HepG2 (cell line): ENCODE results near the gene NELFB. TPM values are rescaled to one million over a fixed set of nuclear protein-coding genes. Genes with fewer than 3 reads are reported as not detected.

Experiments used
- CBX2 ChIP-seq, 2 experiments: fragments of 200-600 bp in 1 of 2; sonication (generic); formaldehyde crosslinking in 1 of 2; IDR thresholded peaks; 2 replicates each; pipeline versions ENCODE4 v1.7.0 to v1.8.1; 2018 to 2022; ENCODE audit warnings: low read depth in 2 of 2, low read length in 1 of 2, mild to moderate bottlenecking in 1 of 2, missing genetic modification reagents in 1 of 2
- CC2D1A ChIP-seq: sonication (generic); formaldehyde crosslinking; IDR thresholded peaks from 2 replicates; pipeline ENCODE4 v1.8.1; 2023; ENCODE audit warnings: mild to moderate bottlenecking, missing genetic modification reagents
- HNRNPK ChIP-seq: fragments of 200-400 bp; formaldehyde crosslinking; IDR thresholded peaks from 2 replicates; pipeline ENCODE4 v1.6.1; 2018; ENCODE audit warnings: low read length, low read depth, moderate library complexity, mild to moderate bottlenecking; ENCODE audit not compliant: poor library complexity, severe bottlenecking
- MED8 ChIP-seq: sonication (generic); formaldehyde crosslinking; IDR thresholded peaks from 2 replicates; pipeline ENCODE4 v1.8.1; 2023; ENCODE audit warnings: mild to moderate bottlenecking, missing genetic modification reagents; ENCODE audit not compliant: insufficient replicate concordance
- MEF2D ChIP-seq: sonication (generic); formaldehyde crosslinking; IDR thresholded peaks from 2 replicates; pipeline ENCODE4 v1.5.1; 2020; ENCODE audit warnings: mild to moderate bottlenecking, missing genetic modification reagents
- NAIF1 ChIP-seq: sonication (generic); formaldehyde crosslinking; IDR thresholded peaks from 2 replicates; pipeline ENCODE4 v1.5.0; 2020; ENCODE audit warnings: mild to moderate bottlenecking, missing genetic modification reagents, borderline replicate concordance
- NCOA1 ChIP-seq: sonication (generic); formaldehyde crosslinking; IDR thresholded peaks from 2 replicates; pipeline ENCODE4 v1.9.0; 2021; ENCODE audit warnings: missing genetic modification reagents
- ZBTB20 ChIP-seq: sonication (generic); formaldehyde crosslinking; IDR thresholded peaks from 2 replicates; pipeline ENCODE4 v1.8.1; 2023; ENCODE audit warnings: missing genetic modification reagents, low read depth, mild to moderate bottlenecking, borderline replicate concordance
- ZBTB38 ChIP-seq: sonication (generic); formaldehyde crosslinking; IDR thresholded peaks from 2 replicates; pipeline ENCODE4 v1.5.1; 2020; ENCODE audit warnings: mild to moderate bottlenecking, missing genetic modification reagents
- ZFP37 ChIP-seq: sonication (generic); formaldehyde crosslinking; IDR thresholded peaks from 2 replicates; pipeline ENCODE4 v1.4.0; 2020; ENCODE audit warnings: missing genetic modification reagents, borderline replicate concordance
- ZNF33B ChIP-seq: sonication (generic); formaldehyde crosslinking; IDR thresholded peaks from 2 replicates; pipeline ENCODE4 v1.5.1; 2020; ENCODE audit warnings: mild to moderate bottlenecking, missing genetic modification reagents
- ZNF510 ChIP-seq: sonication (generic); formaldehyde crosslinking; IDR thresholded peaks from 2 replicates; pipeline ENCODE4 v1.4.0; 2020; ENCODE audit warnings: low read depth, mild to moderate bottlenecking, missing genetic modification reagents
- ZNF605 ChIP-seq: sonication (generic); formaldehyde crosslinking; IDR thresholded peaks from 2 replicates; pipeline ENCODE4 v1.8.0; 2022; ENCODE audit warnings: mild to moderate bottlenecking, missing genetic modification reagents
- ZNF615 ChIP-seq: sonication (generic); formaldehyde crosslinking; IDR thresholded peaks from 2 replicates; pipeline ENCODE4 v1.5.0; 2020; ENCODE audit warnings: mild to moderate bottlenecking, missing genetic modification reagents, borderline replicate concordance
- ZNF709 ChIP-seq: sonication (generic); formaldehyde crosslinking; IDR thresholded peaks from 2 replicates; pipeline ENCODE4 v1.5.0; 2020; ENCODE audit warnings: mild to moderate bottlenecking, missing genetic modification reagents
- ZNF891 ChIP-seq: sonication (generic); formaldehyde crosslinking; IDR thresholded peaks from 2 replicates; pipeline ENCODE4 v1.5.0; 2020; ENCODE audit warnings: mild to moderate bottlenecking, missing genetic modification reagents
- polyA plus RNA-seq, 8 experiments: library from polyadenylated mRNA; depleted of rRNA in 3 of 8; stranded (reverse) in 7 of 8; unstranded in 1 of 8; fragments of >200 nt; fragmentation: Illumina TruSeq in 4 of 8; extraction: Trizol in 4 of 8; gene quantifications; 2 replicates each; pipeline versions ENCODE4 v1.2.1 to v1.2.3, GENCODE V29; 2011 to 2016; ENCODE audit warnings: low read depth in 4 of 8, missing spikeins in 1 of 8, mixed read lengths in 1 of 8; ENCODE audit not compliant: insufficient read depth in 1 of 8
- total RNA-seq, 5 experiments: library from RNA; depleted of rRNA; stranded (reverse); fragments of >200 nt; fragmentation: Illumina TruSeq; extraction: Trizol; gene quantifications; 2 replicates each; pipeline ENCODE4 v1.2.3, GENCODE V29; 2016; ENCODE audit warnings: low read depth in 1 of 5
- TF ChIP-seq, protein P1 (sequence below): sonication (generic); formaldehyde crosslinking; conservative IDR thresholded peaks from 2 replicates; pipeline ENCODE4 v1.8.0; 2022; ENCODE audit warnings: mild to moderate bottlenecking, moderate library complexity, missing genetic modification reagents
- TF ChIP-seq, protein P2 (sequence below): sonication (generic); formaldehyde crosslinking; IDR thresholded peaks from 2 replicates; pipeline ENCODE4 v1.9.0; 2021; ENCODE audit warnings: missing genetic modification reagents, mild to moderate bottlenecking, borderline replicate concordance
- TF ChIP-seq, protein P3 (sequence below): sonication (generic); formaldehyde crosslinking; IDR thresholded peaks from 2 replicates; pipeline ENCODE4 v1.8.1; 2023; ENCODE audit warnings: mild to moderate bottlenecking, missing genetic modification reagents
- TF ChIP-seq, protein P4 (sequence below): sonication (generic); formaldehyde crosslinking; IDR thresholded peaks from 2 replicates; pipeline ENCODE4 v1.9.0; 2021; ENCODE audit warnings: missing genetic modification reagents, borderline replicate concordance

Gene NELFB
- total and polyA plus RNA-seq, 2 of the 13 experiments (the other 11 are each of a cell fraction or from before 2014, with no cell fraction given): 26.5 to 45.8 TPM

DNA sequence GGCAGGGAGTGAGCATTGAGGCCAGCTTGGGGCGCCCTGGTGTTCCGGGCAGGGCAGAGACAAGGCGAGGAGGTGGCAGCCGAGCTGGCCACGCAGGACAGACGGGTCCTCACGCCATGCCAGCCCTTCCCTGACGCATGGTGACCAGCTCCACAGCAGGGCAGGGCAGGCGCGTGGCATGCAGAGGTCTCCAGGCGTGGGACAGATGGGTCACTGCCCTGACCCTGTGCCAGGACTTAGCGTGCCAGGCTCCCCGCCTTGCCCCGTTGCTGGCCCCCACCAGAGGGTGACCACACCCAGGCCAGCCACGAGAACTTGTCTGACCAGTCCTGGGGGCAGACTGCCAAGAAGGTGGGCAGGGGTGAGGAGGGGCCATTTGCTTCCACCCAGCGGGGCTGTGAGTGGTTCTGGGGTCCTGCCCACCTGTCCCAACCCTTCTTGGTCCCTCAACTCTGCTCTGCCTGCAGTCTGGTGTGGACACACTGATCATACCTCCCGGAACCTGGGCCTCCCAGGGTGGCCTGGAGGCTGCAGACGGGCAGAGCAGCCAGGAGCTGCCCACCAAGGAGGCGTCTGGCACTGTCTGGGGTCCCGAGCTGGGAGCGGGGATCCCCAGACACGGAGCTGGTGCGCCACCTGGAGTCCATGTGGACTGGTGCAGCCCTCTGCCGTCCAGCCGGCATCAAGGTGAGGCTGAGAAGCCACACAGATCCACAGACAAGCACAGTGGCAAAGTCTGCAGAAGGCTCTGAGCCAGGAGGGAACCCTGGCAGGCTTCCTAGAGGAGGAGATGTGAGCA lies 27.9 kb upstream of the NELFB start, which contains the start of gene RNF224 (continued):
- TF ChIP-seq ZBTB38 (CRISPR knock-in tag): 0 out of 2 replicates have a peak, but pooled peaks have one; percentile 17
- TF ChIP-seq ZNF709 (CRISPR knock-in tag): no peak
- TF ChIP-seq ZNF605 (CRISPR knock-in tag): no peak; the same call in 1 of the 2 replicates
- TF ChIP-seq CC2D1A (CRISPR knock-in tag): no peak
- no peak for TF ChIP-seq ZNF615
- 0 out of 2 replicates have a peak, but pooled peaks have one; percentile 28 for TF ChIP-seq MEF2D (CRISPR knock-in tag)
- TF ChIP-seq ZBTB20 (CRISPR knock-in tag): no peak
- TF ChIP-seq, protein P1, sequence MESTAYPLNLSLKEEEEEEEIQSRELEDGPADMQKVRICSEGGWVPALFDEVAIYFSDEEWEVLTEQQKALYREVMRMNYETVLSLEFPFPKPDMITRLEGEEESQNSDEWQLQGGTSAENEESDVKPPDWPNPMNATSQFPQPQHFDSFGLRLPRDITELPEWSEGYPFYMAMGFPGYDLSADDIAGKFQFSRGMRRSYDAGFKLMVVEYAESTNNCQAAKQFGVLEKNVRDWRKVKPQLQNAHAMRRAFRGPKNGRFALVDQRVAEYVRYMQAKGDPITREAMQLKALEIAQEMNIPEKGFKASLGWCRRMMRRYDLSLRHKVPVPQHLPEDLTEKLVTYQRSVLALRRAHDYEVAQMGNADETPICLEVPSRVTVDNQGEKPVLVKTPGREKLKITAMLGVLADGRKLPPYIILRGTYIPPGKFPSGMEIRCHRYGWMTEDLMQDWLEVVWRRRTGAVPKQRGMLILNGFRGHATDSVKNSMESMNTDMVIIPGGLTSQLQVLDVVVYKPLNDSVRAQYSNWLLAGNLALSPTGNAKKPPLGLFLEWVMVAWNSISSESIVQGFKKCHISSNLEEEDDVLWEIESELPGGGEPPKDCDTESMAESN: peak; percentile 52; the same call in 1 of the 2 replicates
- TF ChIP-seq ZNF891 (CRISPR knock-in tag): peak; percentile 68; the same call in 1 of the 2 replicates
- TF ChIP-seq ZNF33B: no peak
- TF ChIP-seq NAIF1 (CRISPR knock-in tag): no peak
- TF ChIP-seq HNRNPK: no peak
- TF ChIP-seq ZFP37: no peak
- TF ChIP-seq, protein P2, sequence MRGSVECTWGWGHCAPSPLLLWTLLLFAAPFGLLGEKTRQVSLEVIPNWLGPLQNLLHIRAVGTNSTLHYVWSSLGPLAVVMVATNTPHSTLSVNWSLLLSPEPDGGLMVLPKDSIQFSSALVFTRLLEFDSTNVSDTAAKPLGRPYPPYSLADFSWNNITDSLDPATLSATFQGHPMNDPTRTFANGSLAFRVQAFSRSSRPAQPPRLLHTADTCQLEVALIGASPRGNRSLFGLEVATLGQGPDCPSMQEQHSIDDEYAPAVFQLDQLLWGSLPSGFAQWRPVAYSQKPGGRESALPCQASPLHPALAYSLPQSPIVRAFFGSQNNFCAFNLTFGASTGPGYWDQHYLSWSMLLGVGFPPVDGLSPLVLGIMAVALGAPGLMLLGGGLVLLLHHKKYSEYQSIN (CRISPR knock-in tag): no peak
- peak; percentile 90 for TF ChIP-seq NCOA1 (CRISPR knock-in tag)
- no peak for TF ChIP-seq ZNF510
- TF ChIP-seq MED8: no peak
- TF ChIP-seq, protein P3, sequence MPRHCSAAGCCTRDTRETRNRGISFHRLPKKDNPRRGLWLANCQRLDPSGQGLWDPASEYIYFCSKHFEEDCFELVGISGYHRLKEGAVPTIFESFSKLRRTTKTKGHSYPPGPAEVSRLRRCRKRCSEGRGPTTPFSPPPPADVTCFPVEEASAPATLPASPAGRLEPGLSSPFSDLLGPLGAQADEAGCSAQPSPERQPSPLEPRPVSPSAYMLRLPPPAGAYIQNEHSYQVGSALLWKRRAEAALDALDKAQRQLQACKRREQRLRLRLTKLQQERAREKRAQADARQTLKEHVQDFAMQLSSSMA (CRISPR knock-in tag): no peak
- TF ChIP-seq CBX2 (IDR thresholded peaks at IDR 0.05; ENCODE audit: low read depth, low read length): no peak
- no peak for TF ChIP-seq CBX2 (CRISPR knock-in tag; IDR thresholded peaks at IDR 0.05; ENCODE audit: low read depth)
- TF ChIP-seq, protein P4, sequence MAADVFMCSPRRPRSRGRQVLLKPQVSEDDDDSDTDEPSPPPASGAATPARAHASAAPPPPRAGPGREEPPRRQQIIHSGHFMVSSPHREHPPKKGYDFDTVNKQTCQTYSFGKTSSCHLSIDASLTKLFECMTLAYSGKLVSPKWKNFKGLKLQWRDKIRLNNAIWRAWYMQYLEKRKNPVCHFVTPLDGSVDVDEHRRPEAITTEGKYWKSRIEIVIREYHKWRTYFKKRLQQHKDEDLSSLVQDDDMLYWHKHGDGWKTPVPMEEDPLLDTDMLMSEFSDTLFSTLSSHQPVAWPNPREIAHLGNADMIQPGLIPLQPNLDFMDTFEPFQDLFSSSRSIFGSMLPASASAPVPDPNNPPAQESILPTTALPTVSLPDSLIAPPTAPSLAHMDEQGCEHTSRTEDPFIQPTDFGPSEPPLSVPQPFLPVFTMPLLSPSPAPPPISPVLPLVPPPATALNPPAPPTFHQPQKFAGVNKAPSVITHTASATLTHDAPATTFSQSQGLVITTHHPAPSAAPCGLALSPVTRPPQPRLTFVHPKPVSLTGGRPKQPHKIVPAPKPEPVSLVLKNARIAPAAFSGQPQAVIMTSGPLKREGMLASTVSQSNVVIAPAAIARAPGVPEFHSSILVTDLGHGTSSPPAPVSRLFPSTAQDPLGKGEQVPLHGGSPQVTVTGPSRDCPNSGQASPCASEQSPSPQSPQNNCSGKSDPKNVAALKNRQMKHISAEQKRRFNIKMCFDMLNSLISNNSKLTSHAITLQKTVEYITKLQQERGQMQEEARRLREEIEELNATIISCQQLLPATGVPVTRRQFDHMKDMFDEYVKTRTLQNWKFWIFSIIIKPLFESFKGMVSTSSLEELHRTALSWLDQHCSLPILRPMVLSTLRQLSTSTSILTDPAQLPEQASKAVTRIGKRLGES: no peak
